GM18867 (cell line): ENCODE measurements around the gene GPER1.

Source experiments
- ATAC-seq: cut with Tn5 transposase; IDR thresholded peaks from one replicate; pipeline ENCODE4 v1.9.1; 2021; ENCODE audit warnings: mild to moderate bottlenecking, moderate library complexity; ENCODE audit not compliant: unreplicated experiment

The GPER1 gene

GRCh38 chr7:1086588-1087464, 1.1 kb upstream of the GPER1 start:
- peak; percentile 66 for ATAC-seq

DNA sequence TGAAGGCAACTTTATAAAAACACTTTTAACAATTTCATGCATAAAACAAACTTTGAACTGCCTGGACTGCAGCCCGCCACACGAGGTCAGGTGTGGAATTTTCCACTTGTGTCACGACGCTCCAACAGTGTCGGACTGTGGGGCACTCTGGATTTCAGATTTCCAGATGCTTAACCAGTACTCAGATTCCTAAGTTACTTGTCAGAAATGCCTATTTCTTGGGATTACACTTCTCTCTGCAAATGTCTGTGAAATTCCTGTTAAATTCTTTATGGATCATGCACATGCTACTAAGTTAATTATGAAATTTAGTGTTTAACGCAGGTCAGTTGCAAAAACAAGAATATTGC, 473 bp upstream of the GPER1 start:
- no peak for ATAC-seq

GRCh38 chr7:1090236-1090635, 2.3 kb downstream of the GPER1 start:
- no peak for ATAC-seq

DNA sequence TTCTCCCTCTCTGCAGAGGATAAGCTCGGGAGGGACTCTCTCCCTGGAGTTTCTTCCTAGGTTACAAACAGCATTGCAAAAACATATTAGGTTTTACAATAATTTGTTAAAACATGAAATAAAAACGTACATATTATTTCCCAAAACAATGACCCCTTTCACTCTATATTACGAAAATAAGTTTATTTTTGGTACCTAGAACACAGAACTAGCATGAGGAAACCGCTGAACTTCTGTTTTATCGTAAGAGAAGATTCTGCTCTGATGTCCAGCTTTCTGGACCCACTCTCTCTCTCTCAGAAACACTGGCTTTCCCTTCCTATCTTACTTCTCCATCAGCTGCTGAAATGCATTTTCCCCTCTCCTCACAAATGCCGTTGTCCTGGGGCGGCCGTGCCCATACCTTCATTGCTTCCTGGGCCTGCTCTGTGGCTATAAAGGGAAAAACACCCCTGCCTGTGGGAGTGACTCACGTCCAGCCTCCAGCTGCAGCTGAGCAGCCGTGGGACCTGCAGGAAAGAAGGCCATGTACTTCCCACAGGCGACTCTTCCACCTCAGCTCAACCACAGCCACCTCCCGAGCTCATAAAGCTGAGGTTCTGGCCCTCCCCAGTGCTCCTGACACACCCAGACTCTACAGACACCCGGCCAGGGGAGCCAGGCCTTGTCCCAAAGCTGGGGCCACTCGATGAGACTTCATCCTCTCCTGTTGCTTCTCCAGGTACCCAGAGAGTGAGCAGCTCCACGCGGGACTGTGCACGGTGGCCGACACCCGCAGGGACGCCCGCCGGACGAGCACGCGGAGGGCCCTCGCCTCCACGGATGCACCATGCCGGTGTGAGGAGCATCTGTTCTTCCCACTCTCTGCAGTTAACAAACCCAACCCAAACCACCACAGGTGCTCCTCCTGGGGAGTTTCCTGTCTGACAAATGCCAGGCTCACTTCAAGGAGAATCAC, 3.1 kb downstream of the GPER1 start:
- ATAC-seq, result no peak

DNA sequence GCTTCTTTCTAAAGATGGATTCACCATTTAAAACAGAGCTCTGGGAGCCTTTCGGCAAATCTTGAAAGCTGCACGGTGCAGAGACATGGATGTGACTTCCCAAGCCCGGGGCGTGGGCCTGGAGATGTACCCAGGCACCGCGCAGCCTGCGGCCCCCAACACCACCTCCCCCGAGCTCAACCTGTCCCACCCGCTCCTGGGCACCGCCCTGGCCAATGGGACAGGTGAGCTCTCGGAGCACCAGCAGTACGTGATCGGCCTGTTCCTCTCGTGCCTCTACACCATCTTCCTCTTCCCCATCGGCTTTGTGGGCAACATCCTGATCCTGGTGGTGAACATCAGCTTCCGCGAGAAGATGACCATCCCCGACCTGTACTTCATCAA, 3.7 kb downstream of the GPER1 start:
- ATAC-seq, result no peak

DNA sequence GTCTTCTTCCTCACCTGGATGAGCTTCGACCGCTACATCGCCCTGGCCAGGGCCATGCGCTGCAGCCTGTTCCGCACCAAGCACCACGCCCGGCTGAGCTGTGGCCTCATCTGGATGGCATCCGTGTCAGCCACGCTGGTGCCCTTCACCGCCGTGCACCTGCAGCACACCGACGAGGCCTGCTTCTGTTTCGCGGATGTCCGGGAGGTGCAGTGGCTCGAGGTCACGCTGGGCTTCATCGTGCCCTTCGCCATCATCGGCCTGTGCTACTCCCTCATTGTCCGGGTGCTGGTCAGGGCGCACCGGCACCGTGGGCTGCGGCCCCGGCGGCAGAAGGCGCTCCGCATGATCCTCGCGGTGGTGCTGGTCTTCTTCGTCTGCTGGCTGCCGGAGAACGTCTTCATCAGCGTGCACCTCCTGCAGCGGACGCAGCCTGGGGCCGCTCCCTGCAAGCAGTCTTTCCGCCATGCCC, 4.3 kb downstream of the GPER1 start:
- no peak for ATAC-seq

DNA sequence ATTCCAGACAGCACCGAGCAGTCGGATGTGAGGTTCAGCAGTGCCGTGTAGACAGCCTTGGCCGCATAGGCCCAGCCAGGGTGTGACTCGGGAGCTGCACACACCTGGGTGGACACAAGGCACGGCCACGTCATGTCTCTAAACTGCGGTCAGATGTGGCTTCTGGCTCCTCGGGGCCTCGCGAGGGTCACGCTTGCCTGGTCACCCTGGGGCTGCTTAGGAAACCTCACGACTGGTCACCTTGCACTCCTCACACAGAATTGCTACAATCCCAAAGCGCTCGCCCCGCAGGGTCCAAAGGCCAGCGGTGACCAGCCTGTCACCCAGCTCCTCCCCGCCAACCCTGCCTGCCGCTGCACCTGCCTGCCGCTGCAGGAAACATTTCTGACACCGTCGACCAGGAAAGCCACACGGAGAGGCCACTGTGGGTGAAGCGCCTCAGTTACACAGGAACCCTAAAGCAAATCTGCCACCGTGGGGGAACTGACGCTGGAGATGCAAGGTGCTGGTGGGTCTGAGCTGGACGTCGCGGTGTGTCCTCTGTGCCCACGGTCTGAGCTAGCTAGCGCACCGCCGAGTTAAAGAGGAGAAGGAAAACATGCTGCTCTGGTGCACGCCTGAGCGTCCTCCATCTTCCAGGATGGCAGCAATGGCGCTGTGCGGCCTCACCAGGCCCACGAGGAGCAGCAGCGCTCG, 5.0 kb downstream of the GPER1 start:
- ATAC-seq, result no peak

DNA sequence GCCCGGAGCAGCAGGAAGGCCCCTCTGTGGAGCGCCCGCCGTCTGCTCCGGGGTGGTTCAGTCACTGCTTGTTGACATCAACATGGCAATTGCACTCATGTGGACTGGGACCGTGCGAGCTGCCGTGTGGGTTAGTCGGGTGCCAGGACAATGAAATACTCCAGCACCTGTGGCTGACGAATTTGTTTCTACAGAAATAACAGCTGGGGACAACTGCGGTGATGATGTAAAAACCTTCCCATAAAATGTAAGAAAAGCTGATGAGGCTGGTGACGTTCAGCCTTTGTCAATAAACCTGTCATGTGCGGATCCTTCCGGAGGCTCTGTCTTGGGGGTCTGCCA, 5.6 kb downstream of the GPER1 start:
- no peak for ATAC-seq

GRCh38 chr7:1093916-1094508, 6.1 kb downstream of the GPER1 start:
- no peak for ATAC-seq

- no peak for ATAC-seq
Observed at GRCh38 chr7:1094870-1095269, 7.0 kb downstream of the GPER1 start.

GRCh38 chr7:1095621-1096155, 7.8 kb downstream of the GPER1 start:
- ATAC-seq, result no peak

GRCh38 chr7:1096156-1097119, 8.5 kb downstream of the GPER1 start:
- no peak for ATAC-seq

DNA sequence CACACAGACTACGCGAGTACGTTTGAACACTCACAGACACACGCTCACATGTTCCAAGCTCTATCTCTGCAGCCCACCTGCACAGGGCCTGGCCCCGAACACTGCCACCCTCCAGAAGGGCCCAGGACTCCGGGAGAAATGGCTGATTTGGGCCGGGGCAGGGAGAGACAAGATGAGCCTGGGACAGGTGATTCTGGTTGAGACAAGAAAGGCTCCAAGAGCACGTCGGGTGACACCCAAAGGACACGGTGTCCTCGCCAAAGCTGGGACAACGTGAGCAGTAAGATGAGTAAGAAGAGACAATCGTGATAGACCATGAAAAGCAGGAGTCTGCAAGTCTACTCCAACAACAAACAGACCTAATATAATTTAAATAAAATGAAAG, 9.2 kb downstream of the GPER1 start:
- no peak for ATAC-seq

- ATAC-seq, result no peak
Observed at GRCh38 chr7:1098243-1099153, 10.6 kb downstream of the GPER1 start.

GRCh38 chr7:1099154-1099542, 11.2 kb downstream of the GPER1 start:
- ATAC-seq, result no peak

DNA sequence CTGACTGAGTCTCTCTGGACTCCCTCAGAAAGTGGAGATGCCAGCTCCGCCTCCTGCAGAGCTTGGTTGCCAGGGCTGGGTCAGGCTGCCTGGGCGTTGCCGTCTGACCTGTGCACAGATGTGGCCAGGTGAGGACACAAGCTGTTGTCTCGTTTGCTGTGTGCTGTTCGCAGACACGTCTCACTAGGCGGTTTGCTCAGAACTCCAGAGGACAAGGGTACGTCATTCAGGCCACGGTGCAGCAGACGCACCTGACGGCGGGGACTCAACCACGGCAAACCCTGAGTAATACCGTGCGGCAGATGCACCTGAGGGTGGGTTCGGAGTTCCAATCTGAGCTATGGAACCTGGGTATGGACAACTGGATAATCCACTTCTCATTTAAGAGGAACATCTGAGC, 11.7 kb downstream of the GPER1 start:
- ATAC-seq, result no peak

DNA sequence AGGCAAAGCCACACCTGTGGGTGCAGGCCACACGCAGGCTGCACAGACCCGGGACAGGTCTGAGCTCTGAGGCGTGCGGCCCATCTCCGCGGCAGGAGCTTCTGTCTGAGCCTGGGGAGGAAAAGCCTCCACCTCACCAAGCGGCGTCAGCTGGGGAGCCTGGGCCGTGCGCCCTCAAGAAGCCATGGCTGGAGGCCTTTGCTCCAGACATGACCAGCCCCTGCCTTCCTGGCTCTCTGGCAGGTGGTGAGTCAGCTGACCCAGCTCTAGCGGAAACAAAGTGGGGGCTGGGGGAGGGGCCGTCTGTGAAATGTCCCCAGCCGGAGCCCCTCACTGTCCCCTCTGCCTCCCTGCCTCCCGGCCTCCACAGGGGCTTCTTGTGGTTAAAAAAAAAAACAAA, 12.5 kb downstream of the GPER1 start:
- ATAC-seq, result no peak

GRCh38 chr7:1100834-1101562, 13.1 kb downstream of the GPER1 start:
- no peak for ATAC-seq
